ENCODE measurements around the gene CHRNA4. TPM values are rescaled to one million over a fixed set of nuclear protein-coding genes. Genes with fewer than 3 reads are reported as not detected.

CHRNA4 gene
- total RNA-seq, 2 donors from 2014 or later, result 0.46 TPM; not detected in 1

GRCh38 chr20:63374504-63374903 is 13.4 kb upstream of the CHRNA4 start:
- peaks cover 2% of the 10 kb centered on the region for H3K4me1 Mint-ChIP-seq
- no peak overlapping the region for H3K4me3 ChIP-seq (ENCODE audit: low read length)
- no peaks in the 10 kb centered on the region for H3K36me3 ChIP-seq (ENCODE audit: control insufficient read depth, insufficient read depth, low read length)
- no peaks in the 10 kb centered on the region for H3K27me3 Mint-ChIP-seq (ENCODE audit: insufficient read depth)
- H3K9me3 ChIP-seq (ENCODE audit: control insufficient read depth, low read length), result no peaks in the 10 kb centered on the region
- no peak overlapping the region for H3K27ac ChIP-seq (ENCODE audit: low read depth, low read length)
- no peaks in the 10 kb centered on the region for H3K9me3 Mint-ChIP-seq
- H3K27me3 ChIP-seq (ENCODE audit: control insufficient read depth, insufficient read depth, low read length, poor library complexity, severe bottlenecking), result no peaks in the 10 kb centered on the region
- no peaks in the 10 kb centered on the region for H3K4me1 ChIP-seq (ENCODE audit: control insufficient read depth, insufficient read depth, low read length)
- no peak for DNase-seq
- H3K27ac Mint-ChIP-seq, result no peak overlapping the region
- WGBS, 2 experiments (ENCODE audit: insufficient coverage in 1 of 2, insufficient read length in 1 of 2), result 83 to 84% methylated on average over 8 to 12 of the region's 12 CpGs
- H3K36me3 Mint-ChIP-seq (ENCODE audit: low read depth), result no peaks in the 10 kb centered on the region
- no peak overlapping the region for H3K4me3 Mint-ChIP-seq
- H3K9ac ChIP-seq (ENCODE audit: extremely low read depth, low read length, poor library complexity, severe bottlenecking), result no peak overlapping the region
- no peak for TF ChIP-seq CTCF (conservative IDR thresholded peaks at IDR 0.05)

DNA sequence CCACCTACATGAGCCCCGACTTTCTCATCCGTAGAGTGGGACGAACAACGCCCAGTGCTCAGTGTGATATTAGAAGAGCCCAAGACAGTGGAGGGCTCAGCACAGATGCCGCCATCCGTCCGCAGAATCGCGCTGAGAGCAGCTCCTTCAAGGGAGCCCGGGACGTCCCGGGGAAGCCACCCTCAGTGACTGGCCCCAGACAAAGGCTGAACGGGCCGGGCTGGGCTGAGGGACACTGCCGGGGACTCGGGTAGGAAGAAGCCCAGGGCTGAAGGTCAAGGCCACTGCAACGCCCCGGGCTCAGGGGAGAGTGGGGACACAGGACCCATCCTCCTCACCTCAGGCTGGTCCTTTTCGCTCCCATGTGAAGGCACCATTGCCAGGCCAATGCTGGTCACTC is 12.8 kb upstream of the CHRNA4 start:
- no peak for TF ChIP-seq CTCF (conservative IDR thresholded peaks at IDR 0.05)
- no peaks in the 10 kb centered on the region for H3K27me3 Mint-ChIP-seq (ENCODE audit: insufficient read depth)
- peaks cover 2% of the 10 kb centered on the region for H3K4me1 Mint-ChIP-seq
- H3K4me1 ChIP-seq (ENCODE audit: control insufficient read depth, insufficient read depth, low read length), result no peaks in the 10 kb centered on the region
- no peak overlapping the region for H3K9ac ChIP-seq (ENCODE audit: extremely low read depth, low read length, poor library complexity, severe bottlenecking)
- H3K36me3 Mint-ChIP-seq (ENCODE audit: low read depth), result no peaks in the 10 kb centered on the region
- H3K27me3 ChIP-seq (ENCODE audit: control insufficient read depth, insufficient read depth, low read length, poor library complexity, severe bottlenecking), result no peaks in the 10 kb centered on the region
- no peaks in the 10 kb centered on the region for H3K9me3 Mint-ChIP-seq
- WGBS, 2 experiments (ENCODE audit: insufficient coverage in 1 of 2, insufficient read length in 1 of 2), result 92 to 97% methylated on average over 9 to 19 of the region's 19 CpGs
- no peak for DNase-seq
- H3K36me3 ChIP-seq (ENCODE audit: control insufficient read depth, insufficient read depth, low read length), result no peaks in the 10 kb centered on the region
- no peaks in the 10 kb centered on the region for H3K9me3 ChIP-seq (ENCODE audit: control insufficient read depth, low read length)
- H3K27ac Mint-ChIP-seq, result no peak overlapping the region
- no peak overlapping the region for H3K4me3 ChIP-seq (ENCODE audit: low read length)
- H3K27ac ChIP-seq (ENCODE audit: low read depth, low read length), result no peak overlapping the region
- no peak overlapping the region for H3K4me3 Mint-ChIP-seq

GRCh38 chr20:63372971-63373885 is 12.1 kb upstream of the CHRNA4 start:
- no peaks in the 10 kb centered on the region for H3K27me3 ChIP-seq (ENCODE audit: control insufficient read depth, insufficient read depth, low read length, poor library complexity, severe bottlenecking)
- H3K27ac Mint-ChIP-seq, result no peak overlapping the region
- H3K4me3 ChIP-seq (ENCODE audit: low read length), result no peak overlapping the region
- WGBS, 2 experiments (ENCODE audit: insufficient coverage in 1 of 2, insufficient read length in 1 of 2), result 88 to 91% methylated on average over 20 to 34 of the region's 34 CpGs
- no peaks in the 10 kb centered on the region for H3K9me3 ChIP-seq (ENCODE audit: control insufficient read depth, low read length)
- no peak overlapping the region for H3K27ac ChIP-seq (ENCODE audit: low read depth, low read length)
- no peak for DNase-seq
- H3K36me3 ChIP-seq (ENCODE audit: control insufficient read depth, insufficient read depth, low read length), result no peaks in the 10 kb centered on the region
- no peaks in the 10 kb centered on the region for H3K27me3 Mint-ChIP-seq (ENCODE audit: insufficient read depth)
- H3K36me3 Mint-ChIP-seq (ENCODE audit: low read depth), result no peaks in the 10 kb centered on the region
- no peaks in the 10 kb centered on the region for H3K4me1 Mint-ChIP-seq
- H3K9ac ChIP-seq (ENCODE audit: extremely low read depth, low read length, poor library complexity, severe bottlenecking), result no peak overlapping the region
- no peak for TF ChIP-seq CTCF (conservative IDR thresholded peaks at IDR 0.05)
- H3K4me3 Mint-ChIP-seq, result no peak overlapping the region
- H3K9me3 Mint-ChIP-seq, result no peaks in the 10 kb centered on the region
- no peaks in the 10 kb centered on the region for H3K4me1 ChIP-seq (ENCODE audit: control insufficient read depth, insufficient read depth, low read length)
